ENCODE results near the gene KNTC1.
"Not testable (repeated sequence)": the region's sequence is repeated elsewhere in the genome, so short reads cannot be mapped to it uniquely, and the experiment has no call there.

Gene KNTC1

GRCh38 chr12:122592543-122592942 is 65.5 kb downstream of the KNTC1 start:
- not testable (repeated sequence) for H3K9ac ChIP-seq (ENCODE audit: low read length); DNase-seq; H2AK5ac ChIP-seq (ENCODE audit: low read length); H3K36me3 ChIP-seq (ENCODE audit: control insufficient read depth, insufficient read depth, low read length); H3K4me1 ChIP-seq (ENCODE audit: control insufficient read depth, low read depth, low read length); H2BK120ac ChIP-seq (ENCODE audit: low read depth, low read length); H4K5ac ChIP-seq (ENCODE audit: low read length); H4K8ac ChIP-seq (ENCODE audit: low read depth, low read length); H3K27ac ChIP-seq (ENCODE audit: low read depth, low read length); H3K79me1 ChIP-seq (ENCODE audit: low read length); H3K4me3 ChIP-seq (ENCODE audit: low read length); H3K27me3 ChIP-seq (ENCODE audit: insufficient read depth, low read length, poor library complexity); H3K79me2 ChIP-seq (ENCODE audit: control insufficient read depth, insufficient read depth, low read length); H2BK5ac ChIP-seq (ENCODE audit: low read length); H2BK15ac ChIP-seq (replicated peaks; ENCODE audit: low read depth); H3K23ac ChIP-seq (ENCODE audit: low read length); H3K4me2 ChIP-seq (ENCODE audit: low read length); H3K18ac ChIP-seq (ENCODE audit: low read length); H3K4ac ChIP-seq (ENCODE audit: low read depth, low read length); H3K56ac ChIP-seq (ENCODE audit: low read length)
- no CpG with 5 or more reads among the region's 8 CpGs for WGBS (ENCODE audit: extremely low coverage, insufficient coverage, low lambda C conversion rate)

GRCh38 chr12:122593910-122594309 is 66.9 kb downstream of the KNTC1 start:
- no peak overlapping the region for H3K4me3 ChIP-seq (ENCODE audit: low read length)
- no peak overlapping the region for H2BK15ac ChIP-seq (replicated peaks; ENCODE audit: low read depth)
- H3K27me3 ChIP-seq (ENCODE audit: insufficient read depth, low read length, poor library complexity) = no peaks in the 10 kb centered on the region
- H3K27ac ChIP-seq (ENCODE audit: low read depth, low read length) = no peak overlapping the region
- H2BK120ac ChIP-seq (ENCODE audit: low read depth, low read length) = no peak overlapping the region
- no peaks in the 10 kb centered on the region for H3K79me2 ChIP-seq (ENCODE audit: control insufficient read depth, insufficient read depth, low read length)
- no peak overlapping the region for H3K56ac ChIP-seq (ENCODE audit: low read length)
- no peak overlapping the region for H3K4ac ChIP-seq (ENCODE audit: low read depth, low read length)
- no peak overlapping the region for H3K9ac ChIP-seq (ENCODE audit: low read length)
- no peak for DNase-seq
- no peak overlapping the region for H3K18ac ChIP-seq (ENCODE audit: low read length)
- H4K5ac ChIP-seq (ENCODE audit: low read length) = no peak overlapping the region
- H2BK5ac ChIP-seq (ENCODE audit: low read length) = no peak overlapping the region
- H3K36me3 ChIP-seq (ENCODE audit: control insufficient read depth, insufficient read depth, low read length) = peaks cover 3% of the 10 kb centered on the region
- no peak overlapping the region for H3K23ac ChIP-seq (ENCODE audit: low read length)
- H3K4me1 ChIP-seq (ENCODE audit: control insufficient read depth, low read depth, low read length) = no peaks in the 10 kb centered on the region
- no peak overlapping the region for H4K8ac ChIP-seq (ENCODE audit: low read depth, low read length)
- no peak overlapping the region for H2AK5ac ChIP-seq (ENCODE audit: low read length)
- no CpG with 5 or more reads among the region's 1 CpG for WGBS (ENCODE audit: extremely low coverage, insufficient coverage, low lambda C conversion rate)
- no peaks in the 10 kb centered on the region for H3K79me1 ChIP-seq (ENCODE audit: low read length)
- H3K4me2 ChIP-seq (ENCODE audit: low read length) = no peak overlapping the region

GRCh38 chr12:122596838-122597237 is 69.8 kb downstream of the KNTC1 start:
- no peak overlapping the region for H3K4ac ChIP-seq (ENCODE audit: low read depth, low read length)
- no peaks in the 10 kb centered on the region for H3K79me1 ChIP-seq (ENCODE audit: low read length)
- no peak overlapping the region for H3K23ac ChIP-seq (ENCODE audit: low read length)
- no peak overlapping the region for H3K4me2 ChIP-seq (ENCODE audit: low read length)
- no peak overlapping the region for H2BK5ac ChIP-seq (ENCODE audit: low read length)
- H4K5ac ChIP-seq (ENCODE audit: low read length) = no peak overlapping the region
- peaks cover 3% of the 10 kb centered on the region for H3K36me3 ChIP-seq (ENCODE audit: control insufficient read depth, insufficient read depth, low read length)
- H3K27ac ChIP-seq (ENCODE audit: low read depth, low read length) = no peak overlapping the region
- no peak overlapping the region for H2BK120ac ChIP-seq (ENCODE audit: low read depth, low read length)
- no peaks in the 10 kb centered on the region for H3K79me2 ChIP-seq (ENCODE audit: control insufficient read depth, insufficient read depth, low read length)
- DNase-seq = no peak
- no peak overlapping the region for H3K18ac ChIP-seq (ENCODE audit: low read length)
- H3K27me3 ChIP-seq (ENCODE audit: insufficient read depth, low read length, poor library complexity) = no peaks in the 10 kb centered on the region
- H3K4me1 ChIP-seq (ENCODE audit: control insufficient read depth, low read depth, low read length) = no peaks in the 10 kb centered on the region
- no peak overlapping the region for H3K56ac ChIP-seq (ENCODE audit: low read length)
- no peak overlapping the region for H4K8ac ChIP-seq (ENCODE audit: low read depth, low read length)
- H2BK15ac ChIP-seq (replicated peaks; ENCODE audit: low read depth) = no peak overlapping the region
- no peak overlapping the region for H3K9ac ChIP-seq (ENCODE audit: low read length)
- no peak overlapping the region for H2AK5ac ChIP-seq (ENCODE audit: low read length)
- H3K4me3 ChIP-seq (ENCODE audit: low read length) = no peak overlapping the region

DNA sequence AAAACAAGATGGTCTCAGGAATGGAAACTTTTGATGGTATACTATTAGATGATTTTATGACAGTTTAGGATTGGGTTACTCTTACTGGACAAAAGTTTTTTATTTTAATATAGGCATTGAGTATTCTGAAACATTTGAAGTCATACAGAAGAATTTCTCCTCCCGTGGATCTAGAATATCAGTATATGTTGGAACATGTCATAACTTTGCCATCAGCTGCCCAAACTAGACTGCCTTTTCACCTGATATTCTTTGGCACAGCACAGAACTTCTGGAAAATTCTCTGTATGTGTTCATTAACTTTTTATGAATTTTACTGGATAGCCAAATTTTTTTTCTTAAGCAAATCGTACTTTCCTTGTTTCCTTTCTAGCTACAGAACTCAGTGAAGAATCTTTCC is 75.4 kb downstream of the KNTC1 start:
- no peak overlapping the region for H2BK120ac ChIP-seq (ENCODE audit: low read depth, low read length)
- no peak overlapping the region for H3K56ac ChIP-seq (ENCODE audit: low read length)
- H2AK5ac ChIP-seq (ENCODE audit: low read length) = no peak overlapping the region
- H3K27me3 ChIP-seq (ENCODE audit: insufficient read depth, low read length, poor library complexity) = no peaks in the 10 kb centered on the region
- H3K27ac ChIP-seq (ENCODE audit: low read depth, low read length) = no peak overlapping the region
- no peak for DNase-seq
- no peak overlapping the region for H3K4me2 ChIP-seq (ENCODE audit: low read length)
- no CpG with 5 or more reads among the region's 2 CpGs for WGBS (ENCODE audit: extremely low coverage, insufficient coverage, low lambda C conversion rate)
- no peak overlapping the region for H4K8ac ChIP-seq (ENCODE audit: low read depth, low read length)
- H3K79me1 ChIP-seq (ENCODE audit: low read length) = no peaks in the 10 kb centered on the region
- H3K4ac ChIP-seq (ENCODE audit: low read depth, low read length) = no peak overlapping the region
- H2BK15ac ChIP-seq (replicated peaks; ENCODE audit: low read depth) = no peak overlapping the region
- H3K79me2 ChIP-seq (ENCODE audit: control insufficient read depth, insufficient read depth, low read length) = no peaks in the 10 kb centered on the region
- H3K18ac ChIP-seq (ENCODE audit: low read length) = no peak overlapping the region
- no peak overlapping the region for H3K9ac ChIP-seq (ENCODE audit: low read length)
- H3K23ac ChIP-seq (ENCODE audit: low read length) = no peak overlapping the region
- H2BK5ac ChIP-seq (ENCODE audit: low read length) = no peak overlapping the region
- peaks cover 7% of the 10 kb centered on the region for H3K36me3 ChIP-seq (ENCODE audit: control insufficient read depth, insufficient read depth, low read length)
- H3K4me1 ChIP-seq (ENCODE audit: control insufficient read depth, low read depth, low read length) = no peaks in the 10 kb centered on the region
- H3K4me3 ChIP-seq (ENCODE audit: low read length) = no peak overlapping the region
- no peak overlapping the region for H4K5ac ChIP-seq (ENCODE audit: low read length)

DNA sequence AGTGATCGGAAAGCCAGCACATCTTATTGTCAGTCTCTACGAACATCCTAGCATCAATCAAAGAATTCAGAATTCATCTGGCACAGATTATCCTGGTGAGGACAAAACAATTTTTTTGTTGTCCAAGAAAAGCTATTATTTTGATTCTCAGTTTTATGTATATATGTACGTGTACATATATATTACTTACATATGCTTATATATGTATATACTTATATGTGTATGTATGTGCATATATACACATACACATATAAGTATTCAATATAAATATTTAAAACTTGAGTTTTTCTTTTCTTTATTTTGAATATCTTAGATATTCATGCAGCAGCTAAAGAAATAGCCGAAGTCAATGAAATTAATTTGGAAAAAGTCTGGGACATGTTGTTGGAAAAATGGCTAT is 77.9 kb downstream of the KNTC1 start:
- Histone ChIP-seq H3K36me3 (ENCODE audit: control insufficient read depth, insufficient read depth, low read length) (peaks cover 6% of the 10 kb centered on the region), H2BK5ac (ENCODE audit: low read length) (no peak overlapping the region), H3K27me3 (ENCODE audit: insufficient read depth, low read length, poor library complexity) (no peaks in the 10 kb centered on the region), H3K79me2 (ENCODE audit: control insufficient read depth, insufficient read depth, low read length) (no peaks in the 10 kb centered on the region), H3K23ac (ENCODE audit: low read length) (no peak overlapping the region), H3K56ac (ENCODE audit: low read length) (no peak overlapping the region), H3K4me2 (ENCODE audit: low read length) (no peak overlapping the region), H4K5ac (ENCODE audit: low read length) (no peak overlapping the region), H4K8ac (ENCODE audit: low read depth, low read length) (no peak overlapping the region), H3K4me3 (ENCODE audit: low read length) (no peak overlapping the region), H3K4me1 (ENCODE audit: control insufficient read depth, low read depth, low read length) (no peaks in the 10 kb centered on the region), H3K4ac (ENCODE audit: low read depth, low read length) (no peak overlapping the region), H3K9ac (ENCODE audit: low read length) (no peak overlapping the region), H3K79me1 (ENCODE audit: low read length) (no peaks in the 10 kb centered on the region), H2BK120ac (ENCODE audit: low read depth, low read length) (no peak overlapping the region), H2AK5ac (ENCODE audit: low read length) (no peak overlapping the region), H2BK15ac (replicated peaks; ENCODE audit: low read depth) (no peak overlapping the region), H3K18ac (ENCODE audit: low read length) (no peak overlapping the region), H3K27ac (ENCODE audit: low read depth, low read length) (no peak overlapping the region)
- DNase-seq = no peak
- WGBS (ENCODE audit: extremely low coverage, insufficient coverage, low lambda C conversion rate) = no CpG with 5 or more reads among the region's 4 CpGs

DNA sequence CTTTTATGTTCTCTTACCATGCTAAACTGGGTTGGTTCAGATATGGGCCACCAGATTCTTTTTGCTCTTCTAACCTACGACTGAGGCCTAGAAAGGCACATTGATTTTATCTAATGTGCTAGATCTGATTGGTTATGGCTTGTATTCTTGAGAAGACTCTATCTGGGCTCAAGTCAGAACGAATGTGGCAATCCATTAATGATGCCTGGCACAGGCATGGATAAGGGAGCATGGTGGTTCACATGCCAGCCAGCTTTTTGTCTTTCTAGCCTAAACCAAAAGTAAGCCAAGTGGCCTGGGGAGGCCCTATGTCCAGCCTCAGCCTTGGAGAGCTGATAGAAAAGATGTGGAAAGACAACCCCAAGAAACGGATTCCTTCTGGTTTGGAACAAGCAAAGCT is 82.7 kb downstream of the KNTC1 start:
- H3K18ac ChIP-seq (ENCODE audit: low read length) = no peak overlapping the region
- H3K4me3 ChIP-seq (ENCODE audit: low read length) = no peak overlapping the region
- DNase-seq = no peak
- no peak overlapping the region for H3K9ac ChIP-seq (ENCODE audit: low read length)
- peaks cover 13% of the 10 kb centered on the region for H3K36me3 ChIP-seq (ENCODE audit: control insufficient read depth, insufficient read depth, low read length)
- no peaks in the 10 kb centered on the region for H3K79me1 ChIP-seq (ENCODE audit: low read length)
- H2BK15ac ChIP-seq (replicated peaks; ENCODE audit: low read depth) = no peak overlapping the region
- no peaks in the 10 kb centered on the region for H3K27me3 ChIP-seq (ENCODE audit: insufficient read depth, low read length, poor library complexity)
- H3K56ac ChIP-seq (ENCODE audit: low read length) = no peak overlapping the region
- no peak overlapping the region for H3K4me2 ChIP-seq (ENCODE audit: low read length)
- H3K4ac ChIP-seq (ENCODE audit: low read depth, low read length) = no peak overlapping the region
- no peaks in the 10 kb centered on the region for H3K4me1 ChIP-seq (ENCODE audit: control insufficient read depth, low read depth, low read length)
- no CpG with 5 or more reads among the region's 3 CpGs for WGBS (ENCODE audit: extremely low coverage, insufficient coverage, low lambda C conversion rate)
- H2AK5ac ChIP-seq (ENCODE audit: low read length) = no peak overlapping the region
- no peak overlapping the region for H3K27ac ChIP-seq (ENCODE audit: low read depth, low read length)
- no peaks in the 10 kb centered on the region for H3K79me2 ChIP-seq (ENCODE audit: control insufficient read depth, insufficient read depth, low read length)
- H4K8ac ChIP-seq (ENCODE audit: low read depth, low read length) = no peak overlapping the region
- H3K23ac ChIP-seq (ENCODE audit: low read length) = no peak overlapping the region
- no peak overlapping the region for H2BK120ac ChIP-seq (ENCODE audit: low read depth, low read length)
- H4K5ac ChIP-seq (ENCODE audit: low read length) = no peak overlapping the region
- H2BK5ac ChIP-seq (ENCODE audit: low read length) = no peak overlapping the region
